ENCODE data around the gene ZNF66. TPM values are rescaled to one million over a fixed set of nuclear protein-coding genes. Genes with fewer than 3 reads are reported as not detected.

The ZNF66 gene
- total RNA-seq (2013; cell fraction: nucleolus; rRNA removed), result 118 and 134 TPM in 2 replicates
- 7.7 and 8.5 TPM in 2 replicates for total RNA-seq (2014; rRNA removed)
- total RNA-seq (2014; rRNA removed; fragmentation: Illumina TruSeq; extraction: Trizol), result 8.5 and 9.9 TPM in 2 replicates
- total RNA-seq (2021), result 4.3 and 5.8 TPM in 2 replicates
- polyA plus RNA-seq (2011; ENCODE audit: low read depth), result 2.1 TPM
- polyA plus RNA-seq (2011; rRNA removed), result 4.9 and 7.7 TPM in 2 replicates
- 2.4 and 5.4 TPM in 2 replicates for polyA plus RNA-seq (2011; cell fraction: cytosol; rRNA removed)
- 8.3 and 9.1 TPM in 2 replicates for polyA plus RNA-seq (2011; cell fraction: nucleus; rRNA removed)
- 2.1 and 2.3 TPM in 2 replicates for polyA plus RNA-seq (2012)
- polyA plus RNA-seq (2014; fragmentation: Illumina TruSeq; extraction: Trizol), result 6.4 and 6.5 TPM in 2 replicates
- 1 to 10 TPM in 1 of 2 experiments, under 1 TPM in 1; 0.62 to 1.4 TPM for polyA plus RNA-seq (2014; fragmentation: Nextera tagmentation; extraction: Ambion mirVana)
- polyA plus RNA-seq (2014; rRNA removed), result 3.2 and 3.4 TPM in 2 replicates
- 1 to 10 TPM; 5.3 to 6.0 TPM for polyA plus RNA-seq (2016; fragmentation: Nextera tagmentation; extraction: Ambion mirVana)
- polyA minus RNA-seq (2011; rRNA and poly(A)+ RNA removed), result 15.6 and 17.3 TPM in 2 replicates
- polyA minus RNA-seq (2011; cell fraction: cytosol; rRNA and poly(A)+ RNA removed), result 7.3 and 7.6 TPM in 2 replicates
- polyA minus RNA-seq (2011; cell fraction: nucleus; rRNA and poly(A)+ RNA removed), result 16.7 and 35.0 TPM in 2 replicates
- percentile 68 among the genes with signal in this experiment for Bru-seq, nascent RNA
- percentile 65 among the genes with signal in this experiment for BruChase-seq, experiment 1, labeled RNA remaining after a 6-hour chase
- BruChase-seq, experiment 2, labeled RNA remaining after a 2-hour chase, result percentile 67 among the genes with signal in this experiment
- long read RNA-seq, experiment 1, partial matches to known transcripts, result 0 of 1 reads
- long read RNA-seq, experiment 1, other reads (novel, unspliced or antisense), result 0 of 1 reads
- long read RNA-seq, experiment 2, transcript ZNF66-201 (4 exons, 1,745 nt), result major isoform, 5 of 9 reads
- long read RNA-seq, experiment 2, partial matches to known transcripts, result 0 of 9 reads
- long read RNA-seq, experiment 2, other reads (novel, unspliced or antisense), result 4 of 9 reads

DNA sequence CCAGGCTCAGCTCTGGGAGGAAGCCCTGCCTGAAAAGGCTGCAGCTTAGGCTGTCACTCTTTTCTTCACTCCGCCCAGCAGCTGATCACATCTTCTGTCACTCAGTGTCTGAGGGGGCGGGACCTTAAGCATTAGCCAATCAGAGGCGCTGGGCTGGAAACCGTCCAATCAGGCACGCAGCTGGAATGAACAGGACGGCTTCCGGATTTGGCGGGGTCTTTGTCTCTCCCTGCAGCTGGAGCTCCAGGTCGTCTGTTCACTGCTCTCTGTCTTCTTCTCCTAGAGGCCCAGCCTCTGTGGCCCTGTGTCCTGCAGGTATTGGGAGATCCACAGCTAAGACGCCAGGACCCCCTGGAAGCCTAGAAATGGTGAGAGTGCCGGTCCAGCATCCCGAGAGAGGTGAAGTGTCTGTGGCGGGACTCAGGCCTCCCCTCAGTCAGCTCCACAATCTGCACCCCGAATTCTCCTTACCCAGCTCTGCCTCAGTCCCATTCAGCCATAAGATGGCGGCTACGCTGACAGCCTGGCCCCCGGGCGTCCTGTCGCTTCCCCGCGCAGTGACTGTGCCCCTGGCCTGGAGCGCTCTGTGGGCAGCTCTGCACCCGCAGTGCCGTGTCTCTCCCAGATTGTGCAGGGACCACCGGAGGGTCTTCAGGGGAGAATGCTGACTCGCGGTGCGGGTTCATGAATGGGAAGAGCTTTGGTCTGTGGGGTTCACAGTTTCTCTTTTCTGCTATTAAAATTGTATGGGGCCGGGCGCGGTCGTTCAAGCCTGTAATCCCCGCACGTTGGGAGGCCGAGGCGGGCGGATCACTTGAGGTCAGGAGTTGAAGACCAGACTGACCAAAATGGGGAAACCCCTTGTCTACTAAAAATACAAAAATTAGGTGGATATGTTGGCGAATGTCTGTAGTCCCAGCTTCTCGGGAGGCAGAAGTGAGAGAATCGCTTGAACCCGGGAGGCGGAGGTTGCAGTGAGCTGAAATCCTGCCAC, at the start of gene ZNF66:
Gene ZNF66 (plus strand): TSS at position 222 of the 994 bp plus-strand sequence. CDS start 144 bp downstream, at position 366.
- in situ Hi-C loops (cut with MboI) (loop anchor here (25.0 kb wide), 1 partner anchor 1239 kb away; the partner anchor contains the start of genes CILP2 and YJEFN3), intact Hi-C loops (cut with micrococcal nuclease; ENCODE audit: unreplicated experiment) (no loop called here)
- Histone ChIP-seq H3K9ac (ENCODE audit: control insufficient read depth, insufficient read depth, low read length) (peak within 1 kb of the TSS; percentile 89), H3K27me3 (replicated peaks in 1 of 2; ENCODE audit: control insufficient read depth in 2 of 2, insufficient read depth in 2 of 2, low read length in 1 of 2) (no peaks in the 10 kb centered on the region), H3K27ac (ENCODE audit: control insufficient read depth, insufficient read depth) (peak within 1 kb of the TSS; percentile 80), H3K4me2 (ENCODE audit: control insufficient read depth, insufficient read depth) (peak within 1 kb of the TSS; percentile 54), H3K4me1 (ENCODE audit: control insufficient read depth, insufficient read depth, low read length) (no peaks in the 10 kb centered on the region), H3K4me3 (peak within 1 kb of the TSS; percentile 88), H3K9me3 (replicated peaks; ENCODE audit: control insufficient read depth, insufficient read depth, low read length) (no peaks in the 10 kb centered on the region; the same call in 1 of the 3 replicates), H4K20me1 (ENCODE audit: control insufficient read depth, insufficient read depth) (no peaks in the 10 kb centered on the region), H2AFZ (ENCODE audit: control insufficient read depth, low read depth, low read length) (peak within 1 kb of the TSS; percentile 61), H3K79me2 (ENCODE audit: control insufficient read depth, insufficient read depth, low read length) (peaks cover 2% of the 10 kb centered on the region), H3K36me3 (ENCODE audit: control insufficient read depth in 2 of 2, insufficient read depth in 2 of 2, low read length in 1 of 2) (no peaks in the 10 kb centered on the region)
- FAIRE-seq (peak; percentile 68), DNase-seq (ENCODE audit: low read depth, low spot score) (peak; percentile 89), ATAC-seq (peak; percentile 98)
- SMC1A ChIA-PET (ENCODE audit: uncharacterized antibody, unreplicated experiment), result interaction anchor here (0.7 to 1.8 kb wide), 9 partner anchors 9 to 911 kb away, joined by 3 to 10 read pairs (median 4); partner anchors contain the start of genes ZNF253, ZNF431, ZNF737 and ZNF85
- POLR2A ChIA-PET, result interaction anchor here (0.6 to 1.4 kb wide), 11 partner anchors 10 to 911 kb away, joined by 3 to 9 read pairs (median 4); partner anchors contain the start of genes ZNF253, ZNF430 and ZNF431
- RAD21 ChIA-PET (ENCODE audit: unreplicated experiment), result interaction anchor here (1.0 to 2.5 kb wide), 5 partner anchors 8 to 1114 kb away, joined by 3 to 12 read pairs (median 3); partner anchors contain the start of genes ZNF708, ZNF85 and ZNF93
- CTCF ChIA-PET, result interaction anchor here (0.7 to 1.3 kb wide), 4 partner anchors 11 to 15 kb away, joined by 3 to 6 read pairs (median 4); no protein-coding TSS in a partner anchor
- TSS peak; percentile 71 for BruUV-seq (replicated peaks)
- WGBS (ENCODE audit: insufficient coverage, insufficient replicate concordance, low lambda C conversion rate, missing lambda C conversion rate), result under 1% methylated on average over 42 of the region's 42 CpGs
- TF ChIP-seq, protein P1, sequence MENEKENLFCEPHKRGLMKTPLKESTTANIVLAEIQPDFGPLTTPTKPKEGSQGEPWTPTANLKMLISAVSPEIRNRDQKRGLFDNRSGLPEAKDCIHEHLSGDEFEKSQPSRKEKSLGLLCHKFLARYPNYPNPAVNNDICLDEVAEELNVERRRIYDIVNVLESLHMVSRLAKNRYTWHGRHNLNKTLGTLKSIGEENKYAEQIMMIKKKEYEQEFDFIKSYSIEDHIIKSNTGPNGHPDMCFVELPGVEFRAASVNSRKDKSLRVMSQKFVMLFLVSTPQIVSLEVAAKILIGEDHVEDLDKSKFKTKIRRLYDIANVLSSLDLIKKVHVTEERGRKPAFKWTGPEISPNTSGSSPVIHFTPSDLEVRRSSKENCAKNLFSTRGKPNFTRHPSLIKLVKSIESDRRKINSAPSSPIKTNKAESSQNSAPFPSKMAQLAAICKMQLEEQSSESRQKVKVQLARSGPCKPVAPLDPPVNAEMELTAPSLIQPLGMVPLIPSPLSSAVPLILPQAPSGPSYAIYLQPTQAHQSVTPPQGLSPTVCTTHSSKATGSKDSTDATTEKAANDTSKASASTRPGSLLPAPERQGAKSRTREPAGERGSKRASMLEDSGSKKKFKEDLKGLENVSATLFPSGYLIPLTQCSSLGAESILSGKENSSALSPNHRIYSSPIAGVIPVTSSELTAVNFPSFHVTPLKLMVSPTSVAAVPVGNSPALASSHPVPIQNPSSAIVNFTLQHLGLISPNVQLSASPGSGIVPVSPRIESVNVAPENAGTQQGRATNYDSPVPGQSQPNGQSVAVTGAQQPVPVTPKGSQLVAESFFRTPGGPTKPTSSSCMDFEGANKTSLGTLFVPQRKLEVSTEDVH (IDR thresholded peaks at IDR 0.05; ENCODE audit: low read depth, partially characterized antibody), result no peak
- TF ChIP-seq NR2F1 (conservative IDR thresholded peaks at IDR 0.05), result 0 out of 2 replicates have a peak, but pooled peaks have one; percentile 40
- TF ChIP-seq NFYA (IDR thresholded peaks at IDR 0.05; ENCODE audit: borderline replicate concordance, low read depth, low read length), result no peak; the same call in 1 of the 2 replicates
- TF ChIP-seq, protein P2, sequence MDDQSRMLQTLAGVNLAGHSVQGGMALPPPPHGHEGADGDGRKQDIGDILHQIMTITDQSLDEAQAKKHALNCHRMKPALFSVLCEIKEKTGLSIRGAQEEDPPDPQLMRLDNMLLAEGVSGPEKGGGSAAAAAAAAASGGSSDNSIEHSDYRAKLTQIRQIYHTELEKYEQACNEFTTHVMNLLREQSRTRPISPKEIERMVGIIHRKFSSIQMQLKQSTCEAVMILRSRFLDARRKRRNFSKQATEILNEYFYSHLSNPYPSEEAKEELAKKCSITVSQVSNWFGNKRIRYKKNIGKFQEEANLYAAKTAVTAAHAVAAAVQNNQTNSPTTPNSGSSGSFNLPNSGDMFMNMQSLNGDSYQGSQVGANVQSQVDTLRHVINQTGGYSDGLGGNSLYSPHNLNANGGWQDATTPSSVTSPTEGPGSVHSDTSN (IDR thresholded peaks at IDR 0.05; ENCODE audit: insufficient replicate concordance, low read depth, low read length), result peak; percentile 95
- TF ChIP-seq ZNF217 (IDR thresholded peaks at IDR 0.05), result no peak
- TF ChIP-seq IKZF1 (conservative IDR thresholded peaks at IDR 0.05), result no peak
- no peak for TF ChIP-seq YBX1 (IDR thresholded peaks at IDR 0.05)
- peak; percentile 71; the same call in 1 of the 2 replicates for TF ChIP-seq MXI1 (IDR thresholded peaks at IDR 0.05; ENCODE audit: low read depth, low read length)
- TF ChIP-seq PML (IDR thresholded peaks at IDR 0.05; ENCODE audit: low read length), result 0 out of 2 replicates have a peak, but pooled peaks have one; percentile 49
- no peak for TF ChIP-seq ATF7 (IDR thresholded peaks at IDR 0.05; ENCODE audit: low read depth)

All from GM12878 (cell line).